ENCODE results near the gene CCDC117. TPM values are rescaled to one million over a fixed set of nuclear protein-coding genes. Genes with fewer than 3 reads are reported as not detected.
A peak's percentile ranks its signal among the peaks of the same experiment; 100 is the strongest.

The CCDC117 gene
- total RNA-seq, 1 experiment from 2014 or later, result 18.1 TPM

- peaks cover 14% of the 10 kb centered on the region for H3K36me3 ChIP-seq (ENCODE audit: control insufficient read depth, insufficient read depth, low read length)
- intact Hi-C loops (cut with micrococcal nuclease; ENCODE audit: unreplicated experiment), result no loop called here
- ATAC-seq (no peak), DNase-seq (ENCODE audit: low read depth, low spot score) (no peak)
- no TSS peak for BruUV-seq (replicated peaks)
- in situ Hi-C loops (cut with HindIII; ENCODE audit: low pct_unique_long_range_greater_than_20kb, low sequenced_read_pairs), result no loop called here
- no peaks in the 10 kb centered on the region for H3K9me3 ChIP-seq (ENCODE audit: control insufficient read depth, insufficient read depth, low read depth, low read length)
- peak overlapping the region; percentile 77 to 95 for H3K4me3 ChIP-seq (ENCODE audit: low read depth in 2 of 2, low read length in 2 of 2)
- H3K27ac ChIP-seq (ENCODE audit: low read length), result peak overlapping the region; percentile 93
- no peaks in the 10 kb centered on the region for H3K27me3 ChIP-seq (ENCODE audit: control insufficient read depth, insufficient read depth, low read length)
- ChIA-PET CTCF (interaction anchor here (0.7 kb wide), 1 partner anchor 26 kb away, joined by 4 read pairs; no protein-coding TSS in a partner anchor), POLR2A (interaction anchor here (0.6 to 0.7 kb wide), 2 partner anchors 20 to 77 kb away, joined by 3 to 10 read pairs; no protein-coding TSS in a partner anchor)
- TF ChIP-seq SIN3A (IDR thresholded peaks at IDR 0.05; ENCODE audit: borderline replicate concordance, insufficient read depth, low read depth, low read length), result no peak
- no peak for TF ChIP-seq CTCF (IDR thresholded peaks at IDR 0.05)
- TF ChIP-seq TCF7L2 (IDR thresholded peaks at IDR 0.05; ENCODE audit: low read depth, low read length), result no peak
- no peak for TF ChIP-seq REST (IDR thresholded peaks at IDR 0.05; ENCODE audit: insufficient read depth in 1 of 2, low read depth in 2 of 2, low read length in 1 of 2)
- TF ChIP-seq POLR2AphosphoS5 (IDR thresholded peaks at IDR 0.05; ENCODE audit: low read depth, low read length), result no peak
- H3K4me1 ChIP-seq (ENCODE audit: control insufficient read depth, insufficient read depth, low read length), result peaks cover 9% of the 10 kb centered on the region; the same call in 1 of the 2 replicates
These were observed 29.5 kb downstream of the CCDC117 start for GRCh38 chr22:28801845-28802594.

GRCh38 chr22:28802595-28803123 lies 30.2 kb downstream of the CCDC117 start:
- intact Hi-C loops (cut with micrococcal nuclease; ENCODE audit: unreplicated experiment), result no loop called here
- in situ Hi-C loops (cut with HindIII; ENCODE audit: low pct_unique_long_range_greater_than_20kb, low sequenced_read_pairs), result no loop called here

More at GRCh38 chr22:28802595-28803123, 30.2 kb downstream of the CCDC117 start:
- Histone ChIP-seq H3K4me3 (ENCODE audit: low read depth in 2 of 2, low read length in 2 of 2) (peak overlapping the region in 1 of 2 experiments; percentile 77; a peak in 1 of 4 replicates), H3K27me3 (ENCODE audit: control insufficient read depth, insufficient read depth, low read length) (no peaks in the 10 kb centered on the region), H3K9me3 (ENCODE audit: control insufficient read depth, insufficient read depth, low read depth, low read length) (no peaks in the 10 kb centered on the region), H3K36me3 (ENCODE audit: control insufficient read depth, insufficient read depth, low read length) (peaks cover 12% of the 10 kb centered on the region), H3K4me1 (ENCODE audit: control insufficient read depth, insufficient read depth, low read length) (peaks cover 9% of the 10 kb centered on the region; the same call in 1 of the 2 replicates), H3K27ac (ENCODE audit: low read length) (peak overlapping the region; percentile 93)
- TF ChIP-seq CTCF (IDR thresholded peaks at IDR 0.05), result no peak
- TF ChIP-seq TCF7L2 (IDR thresholded peaks at IDR 0.05; ENCODE audit: low read depth, low read length), result no peak
- no peak for TF ChIP-seq REST (IDR thresholded peaks at IDR 0.05; ENCODE audit: insufficient read depth in 1 of 2, low read depth in 2 of 2, low read length in 1 of 2)
- TF ChIP-seq SIN3A (IDR thresholded peaks at IDR 0.05; ENCODE audit: borderline replicate concordance, insufficient read depth, low read depth, low read length), result no peak
- no peak for TF ChIP-seq POLR2AphosphoS5 (IDR thresholded peaks at IDR 0.05; ENCODE audit: low read depth, low read length)
- ChIA-PET POLR2A (interaction anchor here (0.6 to 0.7 kb wide), 3 partner anchors 21 to 78 kb away, joined by 3 to 10 read pairs (median 3); no protein-coding TSS in a partner anchor), CTCF (interaction anchor here (0.7 kb wide), 1 partner anchor 26 kb away, joined by 4 read pairs; no protein-coding TSS in a partner anchor)
- no peak for DNase-seq (ENCODE audit: low read depth, low spot score)
- BruUV-seq (replicated peaks), result no TSS peak
- ATAC-seq, result no peak

All from Panc1 (cell line).